ENCODE measurements around the gene GPAM. TPM values are rescaled to one million over a fixed set of nuclear protein-coding genes. Genes with fewer than 3 reads are reported as not detected.
"Not testable (repeated sequence)": the region's sequence is repeated elsewhere in the genome, so short reads cannot be mapped to it uniquely, and the experiment has no call there.

GPAM gene
- total RNA-seq, 1 experiment from 2014 or later, result 12.2 TPM

GRCh38 chr10:112120491-112120890 lies 63.1 kb downstream of the GPAM start (continued):
- TF ChIP-seq ATF6 (CRISPR knock-in tag; IDR thresholded peaks at IDR 0.05), result no peak
- TF ChIP-seq ZSCAN18 (CRISPR knock-in tag; IDR thresholded peaks at IDR 0.05), result no peak
- no peak for TF ChIP-seq ZNF512 (CRISPR knock-in tag; IDR thresholded peaks at IDR 0.05; ENCODE audit: borderline replicate concordance)

GRCh38 chr10:112115781-112116385 lies 67.7 kb downstream of the GPAM start:
- peak; percentile 93 for ATAC-seq
- Mint-ChIP-seq H3K4me1 (peaks cover 13% of the 10 kb centered on the region), H3K36me3 (no peaks in the 10 kb centered on the region), H3K27me3 (ENCODE audit: low read depth) (no peaks in the 10 kb centered on the region), H3K4me3 (no peak overlapping the region), H3K9me3 (peaks cover 6% of the 10 kb centered on the region), H3K27ac (no peak overlapping the region)
- TF ChIP-seq CREM (CRISPR knock-in tag; IDR thresholded peaks at IDR 0.05) (no peak), GTF2I (CRISPR knock-in tag; conservative IDR thresholded peaks at IDR 0.05) (no peak), CTCF (IDR thresholded peaks at IDR 0.05) (peak; percentile 66), RELA (CRISPR knock-in tag; IDR thresholded peaks at IDR 0.05; ENCODE audit: borderline replicate concordance) (no peak)
- ChIA-PET POLR2A (interaction anchor here (0.6 kb wide), 1 partner anchor 21 kb away, joined by 3 read pairs; no protein-coding TSS in a partner anchor), CTCF (interaction anchor here (0.5 to 5.8 kb wide), 14 partner anchors 12 to 359 kb away, joined by 3 to 75 read pairs (median 4); partner anchors contain the start of gene GPAM)
- DNase-seq (ENCODE audit: low spot score), result peak; percentile 72

- DNase-seq (ENCODE audit: low spot score); H3K36me3 Mint-ChIP-seq; H3K27ac Mint-ChIP-seq; CTCF ChIA-PET; H3K4me1 Mint-ChIP-seq; H3K4me3 Mint-ChIP-seq; H3K27me3 Mint-ChIP-seq (ENCODE audit: low read depth); ATAC-seq; POLR2A ChIA-PET: not testable (repeated sequence)
- peaks cover 23% of the 10 kb centered on the region for H3K9me3 Mint-ChIP-seq
Measured at GRCh38 chr10:112109779-112110178, 73.8 kb downstream of the GPAM start.

Other genes starting within 250 kb of the GPAM start
- not detected in 3 replicates for gene TECTB, start 99.6 kb upstream of the GPAM start, total RNA-seq (2021)
- gene ACSL5, start 190.4 kb upstream of the GPAM start, total RNA-seq (2021), result 0.18 to 0.37 TPM (median 0.22 TPM) in 3 replicates

Measured in WTC11 (cell line).